ENCODE measurements around the gene DONSON. TPM values are rescaled to one million over a fixed set of nuclear protein-coding genes. Genes with fewer than 3 reads are reported as not detected.
"Not testable (repeated sequence)": the region's sequence is repeated elsewhere in the genome, so short reads cannot be mapped to it uniquely, and the experiment has no call there.

DONSON gene
- polyA plus RNA-seq, 1 experiment: 12.7 TPM

GRCh38 chr21:33587792-33588484 lies 546 bp downstream of the DONSON start:
- Histone ChIP-seq H3K4me3 (ENCODE audit: low read depth, low read length) (peak overlapping the region; percentile 86), H3K27me3 (ENCODE audit: control insufficient read depth, insufficient read depth, low read length) (no peaks in the 10 kb centered on the region), H3K36me3 (ENCODE audit: control insufficient read depth, insufficient read depth, low read length) (no peaks in the 10 kb centered on the region)
- CTCF ChIA-PET: interaction anchor here (0.5 to 5.0 kb wide), 2 partner anchors 19 to 593 kb away, joined by 3 to 36 read pairs; no protein-coding TSS in a partner anchor
- POLR2A ChIA-PET: no interaction called here
- no peak for DNase-seq (ENCODE audit: low read depth)
- TF ChIP-seq CTCF (IDR thresholded peaks at IDR 0.05; ENCODE audit: insufficient read depth, low read depth, low read length): no peak

- no peak for DNase-seq (ENCODE audit: low read depth)
- Histone ChIP-seq H3K36me3 (ENCODE audit: control insufficient read depth, insufficient read depth, low read length) (peaks cover 1% of the 10 kb centered on the region; the same call in 1 of the 2 replicates), H3K4me3 (ENCODE audit: low read depth, low read length) (no peak overlapping the region), H3K27me3 (ENCODE audit: control insufficient read depth, insufficient read depth, low read length) (no peaks in the 10 kb centered on the region)
- ChIA-PET POLR2A (no interaction called here), CTCF (no interaction called here)
- no peak for TF ChIP-seq CTCF (IDR thresholded peaks at IDR 0.05; ENCODE audit: insufficient read depth, low read depth, low read length)
Measured at GRCh38 chr21:33586927-33587326, 1.6 kb downstream of the DONSON start.

GRCh38 chr21:33584455-33584854 lies 4.0 kb downstream of the DONSON start:
- Histone ChIP-seq H3K36me3 (ENCODE audit: control insufficient read depth, insufficient read depth, low read length) (peaks cover 1% of the 10 kb centered on the region; the same call in 1 of the 2 replicates), H3K27me3 (ENCODE audit: control insufficient read depth, insufficient read depth, low read length) (no peaks in the 10 kb centered on the region), H3K4me3 (ENCODE audit: low read depth, low read length) (no peak overlapping the region)
- DNase-seq (ENCODE audit: low read depth): no peak
- POLR2A ChIA-PET: no interaction called here
- CTCF ChIA-PET: no interaction called here
- TF ChIP-seq CTCF (IDR thresholded peaks at IDR 0.05; ENCODE audit: insufficient read depth, low read depth, low read length): no peak

GRCh38 chr21:33578959-33579542 lies 9.4 kb downstream of the DONSON start:
- DNase-seq (ENCODE audit: low read depth): peak; percentile 55
- Histone ChIP-seq H3K36me3 (ENCODE audit: control insufficient read depth, insufficient read depth, low read length) (peaks cover 4% of the 10 kb centered on the region; the same call in 1 of the 2 replicates), H3K4me3 (ENCODE audit: low read depth, low read length) (no peak overlapping the region), H3K27me3 (ENCODE audit: control insufficient read depth, insufficient read depth, low read length) (no peaks in the 10 kb centered on the region)
- TF ChIP-seq CTCF (IDR thresholded peaks at IDR 0.05; ENCODE audit: insufficient read depth, low read depth, low read length): no peak
- ChIA-PET POLR2A (no interaction called here), CTCF (interaction anchor here (0.6 to 2.0 kb wide), 3 partner anchors 27 to 379 kb away, joined by 3 to 7 read pairs (median 3); no protein-coding TSS in a partner anchor)

- Histone ChIP-seq H3K27me3 (ENCODE audit: control insufficient read depth, insufficient read depth, low read length) (no peaks in the 10 kb centered on the region), H3K4me3 (ENCODE audit: low read depth, low read length) (no peak overlapping the region), H3K36me3 (ENCODE audit: control insufficient read depth, insufficient read depth, low read length) (peaks cover 4% of the 10 kb centered on the region; the same call in 1 of the 2 replicates)
- DNase-seq (ENCODE audit: low read depth): peak; percentile 25
- POLR2A ChIA-PET: no interaction called here
- TF ChIP-seq CTCF (IDR thresholded peaks at IDR 0.05; ENCODE audit: insufficient read depth, low read depth, low read length): no peak
- CTCF ChIA-PET: interaction anchor here (0.6 to 2.0 kb wide), 2 partner anchors 28 to 54 kb away, joined by 3 to 7 read pairs; no protein-coding TSS in a partner anchor
Measured at GRCh38 chr21:33578214-33578613, 10.3 kb downstream of the DONSON start.

- H3K4me3 ChIP-seq (ENCODE audit: low read depth, low read length); DNase-seq (ENCODE audit: low read depth); CTCF ChIA-PET; POLR2A ChIA-PET; H3K27me3 ChIP-seq (ENCODE audit: control insufficient read depth, insufficient read depth, low read length); H3K36me3 ChIP-seq (ENCODE audit: control insufficient read depth, insufficient read depth, low read length): not testable (repeated sequence)
Measured at GRCh38 chr21:33576741-33577141, 11.7 kb downstream of the DONSON start.

Measured in BJ (cell line).